HT-29 (cell line): ENCODE data around the gene TOMM70. TPM values are rescaled to one million over a fixed set of nuclear protein-coding genes. Genes with fewer than 3 reads are reported as not detected.

Experiments
- DNase-seq: peaks from one replicate; pipeline ENCODE4 v3.0.0-alpha.2; 2015; ENCODE audit warnings: low spot score
- total RNA-seq: library from RNA; depleted of rRNA; stranded (reverse); fragments of >200 nt; shearing (Covaris generic); gene quantifications from 2 replicates; pipeline ENCODE4 v1.2.3, GENCODE V29; 2014

Gene TOMM70
- total RNA-seq, 1 experiment from 2014 or later = 43.7 TPM

DNA sequence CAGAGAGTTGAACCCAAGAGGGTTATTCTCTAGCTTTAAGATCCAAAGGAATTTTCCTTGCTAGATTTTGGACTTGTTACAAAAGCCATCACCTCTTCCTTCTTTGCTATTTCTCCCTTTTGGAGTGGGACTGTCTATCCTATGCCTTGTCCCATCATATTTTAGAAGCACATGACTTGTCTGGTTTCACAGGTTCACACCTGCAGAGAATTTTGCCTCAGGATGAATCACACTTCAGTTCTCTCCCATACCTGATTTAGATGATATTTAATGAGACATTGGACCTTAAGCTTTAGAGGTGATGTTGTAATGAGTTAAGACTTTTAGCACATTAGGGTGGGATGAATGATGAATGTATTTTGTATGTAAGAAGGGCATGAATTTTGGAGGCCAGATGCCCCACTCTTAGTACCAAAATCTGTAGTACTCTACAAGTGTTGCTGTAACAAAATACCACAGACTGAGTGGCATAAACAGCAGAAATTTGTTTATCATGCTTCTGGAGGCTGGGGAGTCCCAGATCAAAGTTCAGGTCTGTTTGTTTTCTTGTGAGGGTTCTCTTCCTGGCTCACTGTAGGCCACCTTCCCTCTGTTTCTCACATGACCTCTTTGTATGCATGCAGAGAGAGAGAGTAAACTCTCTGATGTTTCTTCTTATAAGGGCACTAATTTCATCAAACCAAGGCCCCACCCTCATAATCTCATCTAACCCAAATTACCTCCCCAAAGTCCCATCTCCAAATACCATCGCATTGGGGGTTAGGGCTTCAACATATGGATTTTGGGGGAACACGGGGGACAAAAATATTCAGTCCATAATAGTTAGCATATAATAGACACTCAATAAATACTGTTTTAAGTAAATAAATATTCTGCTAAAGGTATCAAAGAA lies 10.4 kb upstream of the TOMM70 start:
- no peak for DNase-seq

DNA sequence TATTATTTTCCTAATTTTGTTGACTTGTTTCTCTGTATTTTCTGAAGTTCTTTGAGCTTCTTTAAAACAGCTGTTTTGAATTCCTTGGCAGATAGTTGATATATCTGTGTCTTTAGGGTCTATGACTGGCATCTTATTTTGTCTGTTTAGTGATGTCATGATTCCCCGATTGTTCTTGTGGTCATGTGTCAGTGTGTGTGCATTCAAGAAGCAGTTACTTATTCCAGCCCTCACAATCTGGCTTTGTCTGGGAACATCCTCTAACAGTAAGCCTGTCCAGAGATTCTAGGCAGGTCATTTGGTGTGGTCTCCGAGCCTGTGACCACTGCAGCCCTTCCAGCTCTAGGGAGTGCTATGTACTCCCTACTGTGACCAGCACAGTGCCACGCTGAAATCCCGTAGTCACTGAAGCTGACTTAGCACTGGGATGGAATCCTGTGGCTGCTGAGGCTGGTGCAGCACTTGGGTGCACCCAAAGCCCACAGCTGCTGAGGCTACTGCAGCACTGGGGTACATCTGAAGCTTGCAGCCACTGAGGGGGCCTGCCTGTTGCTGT lies 7.2 kb upstream of the TOMM70 start:
- DNase-seq = no peak

DNA sequence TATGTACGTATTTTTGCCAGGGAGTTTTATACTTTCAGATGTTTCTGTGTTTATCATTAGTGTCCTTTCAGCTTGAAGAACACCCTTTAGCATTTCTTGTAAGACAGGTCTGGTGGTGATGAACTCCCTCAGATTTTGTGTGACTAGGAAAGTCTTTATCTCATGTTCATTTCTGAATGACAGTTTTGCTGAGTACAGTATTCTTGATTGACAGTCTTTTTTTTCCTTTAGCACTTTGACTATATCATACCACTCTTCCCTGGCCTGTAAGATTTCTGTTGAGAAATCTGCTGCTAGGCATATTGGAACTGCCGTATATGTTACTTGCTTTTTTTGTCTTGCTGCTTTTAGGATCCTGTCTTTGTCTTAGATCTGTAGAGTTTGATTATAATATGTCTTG lies 6.3 kb upstream of the TOMM70 start:
- DNase-seq = no peak

DNA sequence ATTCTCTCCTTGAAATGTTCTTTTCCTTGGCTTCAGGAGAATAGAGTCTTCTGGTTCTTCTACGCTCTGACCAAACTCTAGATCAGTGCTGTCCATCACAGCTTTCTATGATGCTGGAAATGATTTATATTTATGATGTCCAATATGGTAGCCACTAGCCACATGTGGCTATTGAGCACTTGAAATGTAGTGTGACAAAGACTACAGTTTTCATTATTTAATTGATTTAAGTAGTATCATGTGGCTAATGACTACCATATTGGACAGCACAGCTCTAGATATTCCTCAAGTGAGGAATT lies 3.3 kb upstream of the TOMM70 start:
- no peak for DNase-seq

DNA sequence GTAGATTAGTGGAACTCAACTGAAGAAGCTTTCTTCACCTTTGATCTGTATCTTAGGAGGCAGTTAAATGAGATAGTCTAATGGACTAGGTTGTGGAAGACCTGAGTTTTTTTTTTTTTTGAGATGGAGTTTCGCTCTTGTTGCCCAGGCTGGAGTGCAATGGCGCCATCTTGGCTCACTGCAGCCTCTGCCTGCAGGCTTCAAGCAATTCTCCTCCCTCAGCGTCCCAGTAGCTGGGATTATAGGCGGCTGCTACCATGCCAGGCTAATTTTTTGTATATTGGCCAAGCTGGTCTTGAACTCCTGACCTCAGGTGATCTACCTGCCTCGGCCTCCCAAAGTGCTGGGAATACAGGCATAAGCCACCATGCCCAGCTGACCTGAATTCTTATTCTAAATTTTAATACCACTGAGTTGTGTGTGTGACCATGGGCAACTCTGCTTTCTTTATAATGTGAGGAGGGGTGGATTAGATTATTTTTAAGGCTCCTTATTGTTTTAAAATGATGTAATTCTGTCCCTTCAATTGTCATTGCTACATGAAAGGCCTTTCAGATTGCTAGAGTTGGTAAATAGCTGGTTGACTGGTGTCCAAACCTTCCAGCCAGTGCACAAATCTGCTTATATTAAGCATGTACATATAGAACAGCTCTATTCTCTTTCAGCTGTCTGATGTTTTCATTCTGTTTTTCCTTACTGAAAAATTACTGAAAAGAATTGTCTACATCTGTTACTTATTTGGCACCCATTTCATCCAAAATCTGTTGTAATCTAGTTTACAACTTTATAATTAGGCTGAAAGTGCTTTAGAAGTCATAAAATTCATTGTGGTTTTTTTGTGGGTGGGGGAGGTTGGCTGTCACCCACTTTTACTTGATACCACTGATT lies 2.7 kb upstream of the TOMM70 start:
- no peak for DNase-seq

DNA sequence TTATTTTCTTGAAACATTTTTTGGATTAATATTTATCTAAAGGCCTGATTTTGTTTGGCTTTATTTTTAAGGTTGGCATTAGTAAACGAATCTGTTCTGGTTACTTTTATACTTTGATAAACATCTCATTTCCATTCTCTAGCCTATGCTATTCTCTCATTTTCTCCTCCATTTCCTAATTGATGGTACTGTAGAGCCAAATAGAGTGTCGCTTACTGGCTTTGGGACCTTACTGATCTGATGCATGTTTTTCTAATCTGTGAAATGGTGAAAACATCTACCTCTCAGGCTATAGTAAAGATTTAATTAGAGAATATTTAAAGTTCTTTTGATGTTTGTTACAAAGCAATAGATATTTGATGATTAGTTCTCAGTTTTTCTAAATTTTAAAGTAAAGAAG lies 2.0 kb upstream of the TOMM70 start:
- no peak for DNase-seq

DNA sequence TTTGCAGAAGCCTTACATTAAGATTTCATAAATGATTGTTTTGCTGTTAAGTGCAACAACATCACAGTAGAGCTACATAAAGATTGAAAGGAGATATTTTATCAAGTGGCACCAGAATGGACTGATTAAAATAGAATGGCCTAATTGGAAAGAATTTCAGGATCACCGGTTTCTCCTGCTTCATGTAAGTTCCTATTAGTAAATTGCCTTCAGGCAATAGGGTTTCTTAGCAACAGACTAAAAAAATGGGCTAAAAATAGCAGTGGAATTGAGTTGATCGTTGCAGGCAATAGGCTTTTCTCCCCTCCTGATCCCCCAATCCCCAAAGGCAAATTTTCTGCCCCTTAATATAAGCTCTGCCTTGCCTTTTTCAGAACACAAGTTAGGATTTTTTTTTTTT lies 1.4 kb upstream of the TOMM70 start:
- DNase-seq = peak; percentile 45

DNA sequence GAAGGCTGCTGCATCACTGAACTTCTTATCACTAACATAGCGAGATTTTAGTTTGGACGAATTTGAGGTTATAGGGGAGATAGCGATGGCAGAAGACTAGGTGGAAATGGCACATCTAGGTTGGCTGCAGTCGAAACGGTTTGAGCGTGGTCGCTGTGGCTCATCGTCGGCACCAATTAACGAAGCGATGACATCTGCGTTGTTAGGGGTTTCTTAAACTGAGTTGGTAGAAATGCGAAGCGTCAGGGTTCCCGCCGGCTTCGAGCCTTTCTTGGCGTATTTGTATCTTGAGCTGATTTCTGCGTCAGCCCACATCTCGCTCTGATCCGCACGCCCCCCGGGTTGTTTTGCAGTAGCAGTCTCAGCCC lies 769 bp upstream of the TOMM70 start:
- DNase-seq = no peak

DNA sequence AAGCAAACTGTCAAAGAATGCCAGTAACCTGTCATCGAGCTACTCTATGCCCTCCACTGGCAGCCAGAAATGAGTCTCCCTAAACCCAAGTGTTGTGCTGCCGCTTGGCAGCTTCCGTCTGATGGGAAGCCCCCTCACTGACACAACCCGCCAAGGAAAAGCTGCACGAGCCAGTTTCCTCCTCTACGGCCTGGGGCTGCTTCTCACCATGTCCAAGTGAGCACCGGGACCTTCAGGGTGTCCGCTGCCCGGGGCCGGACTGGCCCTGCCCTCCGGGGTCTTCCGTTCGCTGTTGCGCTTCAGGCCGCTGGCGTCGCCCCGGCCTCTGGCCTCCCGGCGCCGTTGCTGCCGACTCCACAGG lies 490 bp downstream of the TOMM70 start:
- DNase-seq = peak; percentile 60

DNA sequence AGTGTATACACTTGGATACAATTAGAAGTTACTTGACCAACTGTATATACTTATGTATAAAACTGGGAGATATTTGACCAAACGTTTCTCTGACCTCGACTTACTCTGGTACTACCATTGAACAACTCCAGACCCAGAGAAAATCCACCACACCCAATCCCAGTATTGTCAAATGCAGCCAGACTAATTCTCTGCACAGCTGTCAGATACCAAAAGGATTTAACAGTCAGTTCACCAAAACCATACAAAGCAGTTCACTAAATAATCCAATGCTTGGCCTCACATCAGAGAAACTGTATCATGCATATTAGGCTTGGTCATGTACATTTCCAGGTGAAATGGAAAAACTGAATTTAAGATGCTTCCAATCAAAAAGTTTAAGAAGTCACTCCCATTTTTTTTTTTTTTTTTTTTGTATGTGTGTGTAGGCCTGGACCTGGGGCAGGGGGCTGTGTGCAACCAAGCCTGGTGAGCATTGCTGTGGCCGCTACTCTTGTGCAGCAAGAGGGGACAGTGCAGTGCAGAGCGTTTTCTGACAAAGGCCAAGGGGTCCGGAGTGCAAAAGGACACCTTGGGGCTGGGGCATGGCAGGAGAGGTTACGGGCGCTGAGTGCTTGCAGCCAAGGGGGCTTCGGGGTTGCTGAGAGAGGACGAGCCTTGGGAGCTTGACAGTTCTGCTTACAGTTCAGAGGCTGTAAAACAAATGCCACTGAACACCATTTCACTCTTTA lies 1.4 kb downstream of the TOMM70 start:
- DNase-seq = no peak

DNA sequence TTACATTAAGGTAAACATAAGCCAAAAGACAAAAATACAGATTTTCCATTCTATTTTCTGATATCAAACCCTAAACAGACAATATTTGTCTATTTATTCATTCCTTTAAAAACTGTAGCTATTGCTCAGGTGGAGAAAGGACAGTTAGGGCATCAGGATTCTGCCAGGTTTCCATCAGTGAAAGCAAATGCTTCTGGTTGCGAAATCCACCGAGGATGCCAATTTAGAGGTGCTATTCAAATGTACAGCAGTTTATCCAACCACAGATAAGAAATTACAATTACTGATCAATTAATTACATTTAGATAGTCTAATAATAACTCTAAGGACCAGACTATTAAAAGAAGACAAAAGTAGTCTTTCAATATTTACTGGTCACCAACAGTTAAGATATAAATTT lies 3.9 kb downstream of the TOMM70 start:
- DNase-seq = no peak

DNA sequence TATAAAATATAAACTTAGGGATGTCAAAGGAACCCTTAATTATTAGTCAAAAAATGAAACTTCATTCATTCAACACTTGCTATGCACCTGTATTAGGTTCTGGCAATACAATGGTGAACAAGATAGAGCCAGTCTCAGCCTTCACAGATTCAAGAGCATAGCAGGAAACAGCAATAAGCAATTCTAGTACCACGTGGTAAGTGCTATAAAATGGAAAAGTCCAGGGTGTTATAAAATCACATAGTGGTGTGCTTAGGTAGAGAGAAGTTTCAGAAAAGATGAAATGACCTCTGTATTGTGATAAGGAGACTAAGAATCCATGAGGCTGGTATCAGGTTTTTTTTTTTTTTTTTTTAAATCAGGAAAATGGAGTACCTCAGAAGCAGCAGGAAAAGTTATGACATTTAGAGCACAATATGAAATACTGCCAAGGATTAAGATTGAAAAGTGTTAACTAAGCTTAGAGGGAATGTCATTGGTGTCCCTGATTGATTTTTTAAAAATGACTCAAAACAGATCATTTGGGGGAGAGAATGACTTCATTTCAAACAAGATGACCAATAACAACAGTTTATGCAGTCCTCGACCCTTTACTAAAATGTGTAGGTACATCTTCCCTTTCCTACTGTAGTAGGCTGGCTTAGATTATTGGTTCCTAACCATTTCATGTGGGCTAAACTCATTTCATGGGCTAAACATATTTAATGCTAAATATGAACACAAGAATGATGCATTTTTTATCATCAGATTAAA lies 5.0 kb downstream of the TOMM70 start:
- no peak for DNase-seq

DNA sequence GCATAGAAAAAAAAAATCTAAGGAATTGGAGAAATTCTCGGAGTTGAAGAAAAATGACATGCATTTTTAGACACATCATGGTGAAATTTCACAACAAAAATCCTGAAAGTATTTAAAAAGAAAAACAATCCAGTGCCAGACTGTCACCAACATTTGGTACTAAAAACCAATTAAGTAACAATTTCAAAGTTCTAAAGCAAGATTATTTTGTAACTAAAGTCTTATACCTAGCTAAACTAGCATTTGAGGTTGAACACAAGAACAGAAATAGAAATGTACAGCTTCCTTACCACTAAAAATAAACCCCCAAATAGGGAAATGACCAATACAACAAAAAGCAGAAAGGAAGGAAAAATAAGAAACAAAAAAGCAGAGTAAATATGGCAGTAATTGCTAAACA lies 11.9 kb downstream of the TOMM70 start:
- no peak for DNase-seq

DNA sequence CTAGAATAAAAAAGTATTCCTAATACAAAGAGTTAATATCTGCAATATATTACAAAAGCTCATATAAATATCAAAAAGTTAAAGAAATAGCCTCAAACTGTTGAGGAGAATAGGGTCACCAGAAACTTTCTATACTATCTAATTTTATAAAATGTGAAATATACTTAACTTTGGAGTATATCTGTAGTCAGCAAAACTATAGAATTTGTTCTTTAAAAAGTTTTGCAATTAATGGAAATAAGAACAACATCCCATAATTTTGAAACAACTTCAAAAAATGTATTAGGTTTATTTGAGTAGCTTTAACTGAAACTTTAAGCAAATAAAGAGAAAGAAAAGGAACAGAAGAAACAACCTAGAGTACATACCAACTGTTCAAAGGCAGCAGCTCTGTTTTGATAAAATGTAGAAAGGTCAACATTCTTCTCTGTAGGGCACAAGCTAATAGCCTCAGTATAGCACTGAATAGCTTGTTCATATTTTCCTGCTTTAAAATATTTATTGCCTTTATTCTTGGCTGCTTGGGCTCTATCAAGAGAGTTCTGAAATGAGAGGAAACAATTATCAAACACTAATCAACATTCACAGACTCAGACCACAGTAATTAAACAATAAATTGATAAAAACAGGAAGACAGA lies 14.3 kb downstream of the TOMM70 start:
- DNase-seq = no peak

DNA sequence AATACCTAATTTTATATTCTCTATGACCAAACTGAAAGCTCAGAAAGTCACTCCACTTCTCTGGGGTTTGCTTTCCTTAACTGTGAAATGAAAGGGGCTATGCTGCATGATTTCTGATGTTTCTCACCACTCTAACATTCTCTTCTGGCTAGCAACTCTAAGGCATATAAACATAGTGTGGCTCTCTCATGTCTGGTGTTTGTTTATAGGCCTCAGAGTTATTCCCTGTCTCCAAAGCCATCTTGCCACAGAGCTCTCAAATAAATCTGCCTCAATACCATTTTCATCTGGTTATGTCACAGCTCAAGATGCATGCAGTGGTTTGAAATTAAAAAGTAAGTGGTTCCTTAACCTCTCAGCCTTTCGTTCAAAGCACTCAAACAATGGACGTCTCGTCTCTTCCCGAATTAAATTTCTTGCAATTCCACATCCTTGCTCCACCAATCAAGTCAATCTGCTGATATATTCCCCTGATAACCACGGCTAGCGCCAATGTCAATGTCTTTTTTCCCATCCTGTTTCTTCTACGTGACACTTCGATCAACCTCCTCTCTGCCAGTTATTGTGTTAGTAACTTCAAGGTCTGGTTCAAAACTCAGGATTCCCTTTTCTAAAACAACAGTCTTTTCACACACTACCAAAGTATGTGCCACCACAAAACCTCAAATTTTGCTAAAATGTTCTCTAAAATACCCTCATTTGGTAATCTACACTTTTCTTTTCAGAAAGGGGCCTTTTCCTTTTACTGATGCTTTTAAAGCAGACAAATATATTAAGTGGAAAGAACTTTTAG lies 16.0 kb downstream of the TOMM70 start:
- DNase-seq = no peak

DNA sequence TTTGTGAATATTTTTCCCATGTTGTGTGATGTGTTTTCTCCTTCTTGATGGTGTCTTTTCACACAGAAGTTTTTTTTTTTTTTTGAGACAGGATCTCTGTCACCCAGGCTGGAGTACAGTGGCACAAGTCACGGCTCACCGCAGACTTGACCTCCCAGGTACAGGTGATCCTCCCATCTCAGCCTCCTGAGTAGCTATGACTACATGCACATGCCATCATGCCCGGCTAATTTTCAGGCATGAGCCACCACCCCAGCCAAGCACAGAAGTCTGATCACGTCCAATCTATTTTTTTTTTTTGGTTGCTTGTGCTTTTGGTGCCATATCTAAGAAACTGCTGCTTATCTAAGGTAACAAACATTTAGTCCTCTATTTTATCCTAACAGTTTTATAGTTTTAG lies 24.6 kb downstream of the TOMM70 start:
- DNase-seq = no peak

DNA sequence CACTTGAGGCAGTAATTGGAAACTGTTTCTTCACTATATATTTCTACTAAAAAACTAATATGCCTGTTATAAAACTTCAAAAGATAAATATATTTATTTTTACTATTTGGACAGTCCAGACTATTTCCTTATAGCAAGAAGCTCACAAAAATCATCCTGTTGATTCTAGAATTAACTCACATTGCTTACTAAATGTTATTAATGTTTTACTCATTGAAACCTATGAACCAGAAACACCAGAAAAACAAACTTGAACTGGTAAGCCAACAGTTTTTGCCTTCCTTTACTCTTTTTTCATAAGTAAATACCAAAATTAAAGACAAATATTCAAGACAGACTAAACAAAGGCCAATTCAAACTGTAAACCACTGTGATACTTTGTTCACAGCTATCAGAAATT lies 26.4 kb downstream of the TOMM70 start:
- no peak for DNase-seq

DNA sequence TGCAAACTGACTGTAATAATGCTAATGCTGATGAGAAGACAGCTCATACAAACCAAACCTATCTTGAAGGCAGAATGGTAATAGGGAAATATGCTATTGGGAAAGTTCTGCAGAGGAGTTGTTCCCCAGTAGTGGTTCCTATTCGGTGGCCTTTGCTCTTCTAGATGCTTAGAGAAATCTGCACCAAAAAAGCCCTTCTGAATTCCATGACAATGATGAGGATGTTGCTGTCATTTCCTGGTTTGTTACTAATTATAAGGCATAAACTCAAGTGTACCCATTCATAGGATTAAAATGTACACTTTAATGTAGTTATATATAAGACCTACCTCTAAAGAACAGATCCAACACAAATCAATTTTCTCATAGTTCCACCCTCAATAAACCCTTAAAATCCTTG lies 30.1 kb downstream of the TOMM70 start:
- DNase-seq = no peak

DNA sequence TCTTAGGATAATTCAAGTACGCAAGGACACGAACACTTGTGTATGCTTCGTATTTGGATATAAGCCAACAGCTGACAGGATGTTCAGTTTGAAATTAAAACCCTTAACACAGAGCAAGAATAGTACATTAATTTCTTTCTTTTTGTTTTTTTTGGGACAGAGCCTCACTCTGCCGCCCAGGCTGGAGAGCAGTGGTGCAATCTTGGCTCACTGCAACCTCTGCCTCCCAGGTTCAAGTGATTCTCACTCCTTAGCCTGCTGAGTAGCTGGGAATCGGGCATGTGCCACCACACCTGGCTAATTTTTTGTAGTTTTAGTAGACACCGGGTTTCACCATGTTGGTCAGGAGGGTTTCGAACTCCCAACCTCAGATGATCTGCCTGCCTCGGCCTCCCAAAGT lies 32.4 kb downstream of the TOMM70 start:
- no peak for DNase-seq

DNA sequence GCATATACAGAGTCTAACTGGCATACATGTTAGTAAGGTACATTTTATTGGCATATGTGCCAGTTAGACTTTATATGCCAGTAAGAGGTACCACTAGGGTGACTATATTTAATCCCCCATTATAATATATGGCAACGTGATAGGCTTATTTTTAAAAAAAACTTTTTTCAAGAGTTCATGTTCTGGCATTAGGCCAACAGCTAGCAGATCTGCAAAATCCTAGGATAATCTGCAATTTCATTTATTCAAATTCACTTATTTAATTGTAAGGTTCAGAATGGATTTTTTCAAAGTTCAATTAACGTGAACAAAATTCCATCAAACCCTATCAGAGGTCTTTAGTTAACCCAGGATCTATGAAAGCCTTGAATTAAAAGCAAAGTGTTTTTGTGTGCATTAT lies 34.5 kb downstream of the TOMM70 start:
- no peak for DNase-seq
